ENCODE results near the gene CAB39.

DNA sequence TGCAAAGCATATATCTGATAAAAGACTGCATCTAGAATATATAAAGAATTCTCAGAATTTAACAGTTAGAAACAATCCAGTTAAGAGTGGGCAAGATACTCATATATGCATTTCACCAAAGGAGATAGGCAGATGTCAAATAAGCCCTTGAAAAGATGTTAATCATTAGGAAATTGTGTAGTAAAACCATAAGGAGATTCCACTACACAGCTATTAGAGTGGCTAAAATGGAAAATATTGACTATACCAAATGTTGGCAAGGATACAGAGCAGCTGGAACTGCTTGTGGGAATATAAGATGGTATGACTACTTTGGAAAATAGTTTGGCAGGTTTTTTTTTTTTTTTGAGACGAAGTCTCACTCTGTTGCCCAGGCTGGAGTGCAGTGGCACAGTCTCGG, 59.5 kb downstream of the CAB39 start:
- TF ChIP-seq, protein P1, sequence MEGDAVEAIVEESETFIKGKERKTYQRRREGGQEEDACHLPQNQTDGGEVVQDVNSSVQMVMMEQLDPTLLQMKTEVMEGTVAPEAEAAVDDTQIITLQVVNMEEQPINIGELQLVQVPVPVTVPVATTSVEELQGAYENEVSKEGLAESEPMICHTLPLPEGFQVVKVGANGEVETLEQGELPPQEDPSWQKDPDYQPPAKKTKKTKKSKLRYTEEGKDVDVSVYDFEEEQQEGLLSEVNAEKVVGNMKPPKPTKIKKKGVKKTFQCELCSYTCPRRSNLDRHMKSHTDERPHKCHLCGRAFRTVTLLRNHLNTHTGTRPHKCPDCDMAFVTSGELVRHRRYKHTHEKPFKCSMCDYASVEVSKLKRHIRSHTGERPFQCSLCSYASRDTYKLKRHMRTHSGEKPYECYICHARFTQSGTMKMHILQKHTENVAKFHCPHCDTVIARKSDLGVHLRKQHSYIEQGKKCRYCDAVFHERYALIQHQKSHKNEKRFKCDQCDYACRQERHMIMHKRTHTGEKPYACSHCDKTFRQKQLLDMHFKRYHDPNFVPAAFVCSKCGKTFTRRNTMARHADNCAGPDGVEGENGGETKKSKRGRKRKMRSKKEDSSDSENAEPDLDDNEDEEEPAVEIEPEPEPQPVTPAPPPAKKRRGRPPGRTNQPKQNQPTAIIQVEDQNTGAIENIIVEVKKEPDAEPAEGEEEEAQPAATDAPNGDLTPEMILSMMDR (IDR thresholded peaks at IDR 0.05; ENCODE audit: control extremely low read depth in 1 of 3, insufficient read depth in 1 of 3, low read depth in 1 of 3, low read length in 3 of 3), result no peak
- TF ChIP-seq KDM5A (IDR thresholded peaks at IDR 0.05; ENCODE audit: low read length), result no peak
- TF ChIP-seq PHF8 (conservative IDR thresholded peaks at IDR 0.05; ENCODE audit: low read depth, low read length), result no peak
- TF ChIP-seq RAD21 (IDR thresholded peaks at IDR 0.05 in 1 of 2, conservative IDR thresholded peaks at IDR 0.05 in 1 of 2; ENCODE audit: low read depth in 2 of 2, low read length in 2 of 2), result no peak
- TF ChIP-seq BRCA1 (IDR thresholded peaks at IDR 0.05; ENCODE audit: low read depth, low read length), result no peak
- TF ChIP-seq POLR2AphosphoS5 (IDR thresholded peaks at IDR 0.05; ENCODE audit: low read depth, low read length), result no peak
- no peak for TF ChIP-seq GABPA (IDR thresholded peaks at IDR 0.05; ENCODE audit: borderline replicate concordance, insufficient read depth, low read length)
- no peak for TF ChIP-seq RFX5 (IDR thresholded peaks at IDR 0.05; ENCODE audit: borderline replicate concordance, low read depth, low read length)
- no peak for TF ChIP-seq GTF2F1 (IDR thresholded peaks at IDR 0.05; ENCODE audit: borderline replicate concordance, low read depth, low read length)
- no peak for TF ChIP-seq CBX8 (IDR thresholded peaks at IDR 0.05; ENCODE audit: borderline replicate concordance, low read depth, low read length)
- TF ChIP-seq CHD2 (IDR thresholded peaks at IDR 0.05; ENCODE audit: low read length), result no peak

Measured in H1 (cell line).